Keratinocyte (primary cell): ENCODE measurements around the gene MAST2.
"Not testable (repeated sequence)": the region's sequence is repeated elsewhere in the genome, so short reads cannot be mapped to it uniquely, and the experiment has no call there.

ENCODE experiments used
- CTCF ChIP-seq, 3 experiments: IDR thresholded peaks in 1 of 3; conservative IDR thresholded peaks in 1 of 3; optimal IDR thresholded peaks in 1 of 3; 2 replicates in 2 of 3; 3 replicates in 1 of 3; pipeline versions ENCODE3 to v1.5.1; 2011; ENCODE audit warnings: low read length in 3 of 3, mild to moderate bottlenecking in 3 of 3, moderate library complexity in 2 of 3, control low read depth in 1 of 3, inconsistent platforms in 1 of 3; ENCODE audit not compliant: insufficient read depth in 2 of 3; ENCODE audit errors: extremely low read depth in 1 of 3
- EZH2 ChIP-seq: IDR thresholded peaks from one replicate; pipeline ENCODE4 v1.6.1; 2012; ENCODE audit warnings: inconsistent platforms, mild to moderate bottlenecking, low read length, moderate library complexity

GRCh38 chr1:45872173-45872801, 68.9 kb downstream of the MAST2 start:
- TF ChIP-seq EZH2; CTCF (optimal IDR thresholded peaks at IDR 0.05 in 1 of 3, IDR thresholded peaks at IDR 0.05 in 1 of 3, conservative IDR thresholded peaks at IDR 0.05 in 1 of 3; ENCODE audit: extremely low read depth in 1 of 3, insufficient read depth in 2 of 3, low read length in 3 of 3): not testable (repeated sequence)
